GM21737 (cell line): Measurements from ENCODE around the gene NEK4.
A peak's percentile ranks its signal among the peaks of the same experiment; 100 is the strongest.
"Not testable (repeated sequence)": the region's sequence is repeated elsewhere in the genome, so short reads cannot be mapped to it uniquely, and the experiment has no call there.

ENCODE experiments used
- ATAC-seq: cut with Tn5 transposase; IDR thresholded peaks from one replicate; pipeline ENCODE4 v1.9.1; 2021; ENCODE audit warnings: mild to moderate bottlenecking, moderate library complexity; ENCODE audit not compliant: unreplicated experiment

The NEK4 gene

GRCh38 chr3:52779837-52780585 is 9.3 kb upstream of the NEK4 start:
- ATAC-seq: no peak

- peak; percentile 64 for ATAC-seq
These were observed 8.5 kb upstream of the NEK4 start for GRCh38 chr3:52779011-52779836.

- no peak for ATAC-seq
These were observed 7.4 kb upstream of the NEK4 start for GRCh38 chr3:52777959-52778805.

DNA sequence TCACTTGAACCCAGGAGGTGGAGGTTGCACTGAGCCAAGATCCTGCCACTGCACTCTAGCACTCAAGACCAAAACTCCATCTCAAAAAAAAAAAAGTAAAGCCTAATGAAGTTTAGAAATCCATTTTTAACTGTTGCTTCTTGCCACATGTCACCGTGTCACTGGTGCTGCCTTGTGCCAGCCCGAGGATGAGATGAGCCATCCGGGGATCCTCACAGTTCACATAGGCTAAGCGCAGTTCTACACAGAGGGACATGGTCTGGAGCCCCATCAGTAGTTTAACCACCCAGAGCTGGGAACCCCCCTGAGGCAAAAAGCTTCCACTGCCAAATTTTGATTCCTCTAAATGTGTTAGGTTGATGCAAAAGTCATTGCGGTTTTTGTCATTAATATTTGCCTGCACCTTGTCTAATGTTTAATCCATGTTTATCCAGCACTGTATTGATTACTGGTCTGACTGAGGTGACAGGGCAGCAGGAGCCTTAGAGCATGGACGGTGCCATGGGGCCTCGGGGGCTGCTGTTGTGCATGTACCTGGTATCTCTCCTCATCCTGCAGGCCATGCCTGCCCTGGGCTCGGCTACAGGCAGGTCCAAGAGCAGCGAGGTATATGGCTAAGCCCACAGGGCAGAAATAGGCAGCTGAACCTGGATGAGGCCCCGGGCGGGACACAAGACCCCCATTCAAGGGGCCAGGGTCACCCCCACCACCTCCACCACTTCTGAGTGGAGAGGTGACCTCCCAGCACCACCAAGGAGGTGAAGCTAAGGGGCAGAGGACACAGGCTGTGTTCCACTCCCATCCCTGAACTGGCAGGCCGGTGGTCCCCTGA is 6.6 kb upstream of the NEK4 start, which contains the start of gene ITIH1:
TSS of gene ITIH1 (plus strand) at position 473 of the 832 bp plus-strand sequence. CDS start at position 490, 17 bp downstream.
- ATAC-seq: no peak

DNA sequence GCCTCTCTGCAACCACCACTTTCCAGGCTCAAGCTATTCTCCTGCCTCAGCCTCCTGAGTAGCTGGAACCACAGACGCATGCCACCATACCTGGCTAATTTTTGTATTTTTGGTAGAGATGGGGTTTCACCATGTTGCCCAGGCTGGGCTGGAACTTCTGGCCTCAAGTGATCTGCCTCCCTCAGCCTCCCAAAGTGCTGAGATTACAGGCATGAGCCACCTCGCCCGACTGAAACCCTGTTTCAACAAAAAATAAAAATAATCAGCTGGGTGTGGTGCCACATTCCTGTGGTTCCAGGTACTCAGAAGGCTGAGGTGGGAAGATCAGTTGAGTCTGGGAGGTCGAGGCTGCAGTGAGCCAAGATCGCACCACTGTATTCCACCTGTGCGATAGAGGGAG is 5.7 kb upstream of the NEK4 start:
- not testable (repeated sequence) for ATAC-seq

- no peak for ATAC-seq
These were observed 5.1 kb upstream of the NEK4 start for GRCh38 chr3:52775877-52776276.

DNA sequence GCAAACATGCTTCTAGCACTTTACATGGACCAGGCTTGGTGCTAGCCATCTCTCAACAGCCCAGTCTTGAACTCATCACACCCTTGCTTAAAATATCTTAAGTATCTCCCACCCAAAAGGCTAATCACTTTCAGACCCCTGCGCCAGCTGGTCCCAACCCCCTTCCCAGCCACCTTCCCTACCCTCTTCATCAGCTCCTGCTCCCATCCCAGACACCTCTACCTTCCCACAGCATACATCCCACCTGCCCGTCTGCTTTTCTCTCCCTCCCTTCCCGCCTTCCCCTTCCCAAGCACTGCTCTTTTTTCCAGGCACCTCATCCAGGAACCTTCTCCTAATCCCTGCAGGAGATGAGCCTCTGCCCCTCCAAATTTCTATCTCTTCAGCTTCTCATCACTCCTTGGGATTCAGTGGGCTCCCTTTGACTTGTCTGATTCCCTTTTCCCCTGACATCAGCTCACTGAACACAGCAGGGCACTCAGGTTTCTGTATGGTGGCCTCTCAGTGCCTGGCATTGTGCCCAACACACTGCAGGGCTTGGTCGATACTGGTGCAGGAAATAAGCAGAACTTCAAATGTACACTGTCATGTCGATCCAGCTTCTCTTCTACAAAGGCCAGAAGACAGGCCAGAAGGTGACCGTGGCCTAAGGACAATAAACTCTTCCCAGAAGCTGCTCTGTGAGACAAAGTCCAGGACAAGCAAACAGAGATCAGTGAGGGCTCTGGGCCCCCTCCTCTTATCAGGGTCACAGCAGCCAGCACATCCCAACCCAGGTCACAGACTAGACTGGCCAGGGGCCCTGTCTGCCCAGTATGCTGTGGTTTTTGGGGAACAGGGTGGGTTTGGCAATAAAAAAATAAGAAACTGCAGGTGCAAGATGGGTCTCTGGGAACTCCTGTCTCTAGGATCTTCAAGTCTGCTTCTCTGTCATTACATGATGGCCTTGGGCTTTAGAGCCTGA is 4.4 kb upstream of the NEK4 start:
- ATAC-seq: no peak

- ATAC-seq: no peak
These were observed 3.5 kb upstream of the NEK4 start for GRCh38 chr3:52774066-52774713.

DNA sequence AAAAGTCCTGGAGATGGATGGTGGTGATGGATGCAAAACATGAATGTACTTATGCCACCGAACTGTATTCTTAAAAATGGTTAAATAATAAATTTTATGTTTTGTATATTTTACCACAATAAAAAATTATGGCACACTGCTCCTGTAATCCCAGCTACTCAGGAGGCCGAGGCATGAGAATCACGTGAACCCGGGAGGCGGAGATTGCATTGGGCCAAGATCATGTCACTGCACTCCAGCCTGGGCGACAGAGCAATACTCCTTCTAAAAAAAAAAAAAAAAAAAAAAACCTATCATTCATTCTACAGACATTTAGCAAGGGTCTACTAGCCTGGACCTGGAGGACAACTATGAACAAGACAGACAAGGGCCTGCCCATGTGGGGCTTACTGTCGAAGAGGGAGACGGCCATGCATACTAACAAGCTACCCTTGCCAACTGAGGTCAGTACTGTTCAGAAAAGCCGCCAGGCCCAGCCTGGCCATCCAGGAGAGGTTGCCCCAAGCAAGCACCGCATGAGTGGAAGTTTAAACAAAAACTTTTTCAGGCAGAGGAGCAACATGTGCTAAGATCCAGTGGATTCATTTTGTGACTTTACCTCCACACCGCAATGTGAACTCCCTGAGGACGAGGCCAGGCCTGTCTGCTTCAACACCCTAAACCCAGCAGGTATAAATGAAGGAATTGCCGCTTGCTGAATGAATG is 2.8 kb upstream of the NEK4 start:
- no peak for ATAC-seq

GRCh38 chr3:52771702-52772101 is 962 bp upstream of the NEK4 start:
- ATAC-seq: no peak

DNA sequence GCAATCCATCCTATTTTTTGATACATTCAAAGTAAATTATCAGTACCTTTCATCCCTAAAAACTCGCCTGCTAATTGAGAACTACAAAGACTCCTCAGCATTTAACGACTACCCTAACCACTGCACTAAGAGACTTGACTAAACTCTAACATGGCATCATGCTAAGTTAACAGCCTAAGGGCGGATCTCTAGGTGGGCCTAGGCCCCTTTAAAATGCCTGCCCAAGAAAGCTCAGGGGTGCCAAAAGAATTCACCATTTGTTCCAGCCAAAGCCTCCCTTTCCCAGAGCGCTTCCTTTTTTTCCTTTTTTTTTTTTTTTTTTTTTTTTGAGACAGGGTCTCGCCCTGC is 568 bp upstream of the NEK4 start:
- peak; percentile 6 for ATAC-seq

DNA sequence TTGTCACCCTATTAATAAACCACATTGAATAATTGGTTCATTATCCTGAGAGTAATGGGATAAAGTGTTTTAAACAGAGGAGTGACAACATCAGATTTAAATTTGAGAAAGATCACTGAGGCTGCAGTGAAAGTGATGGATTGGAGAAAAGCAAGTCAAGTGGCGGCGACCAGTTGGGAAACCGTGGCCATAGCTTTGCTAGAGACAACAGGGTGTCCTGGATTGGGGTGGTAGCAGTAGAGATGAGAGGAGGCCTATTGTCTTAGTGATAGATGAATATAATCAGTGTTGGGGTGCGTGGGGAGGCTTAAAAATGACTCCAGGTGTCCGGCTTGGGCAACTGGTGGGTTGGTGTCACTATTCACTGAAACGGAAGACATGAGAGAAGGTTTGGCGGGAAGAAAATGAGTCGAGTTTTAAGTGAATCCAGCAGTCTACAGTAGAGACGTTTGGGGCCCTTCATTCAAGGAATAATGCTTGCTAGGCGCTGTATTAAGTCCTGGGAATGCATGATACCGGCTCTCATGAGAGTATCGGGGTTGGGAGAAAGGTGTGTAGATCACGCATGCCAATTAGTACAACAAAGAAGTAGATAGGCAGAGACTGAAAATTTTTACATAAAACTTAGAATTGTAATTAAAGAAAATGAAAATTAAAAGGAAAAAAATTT is 819 bp downstream of the NEK4 start:
- no peak for ATAC-seq

DNA sequence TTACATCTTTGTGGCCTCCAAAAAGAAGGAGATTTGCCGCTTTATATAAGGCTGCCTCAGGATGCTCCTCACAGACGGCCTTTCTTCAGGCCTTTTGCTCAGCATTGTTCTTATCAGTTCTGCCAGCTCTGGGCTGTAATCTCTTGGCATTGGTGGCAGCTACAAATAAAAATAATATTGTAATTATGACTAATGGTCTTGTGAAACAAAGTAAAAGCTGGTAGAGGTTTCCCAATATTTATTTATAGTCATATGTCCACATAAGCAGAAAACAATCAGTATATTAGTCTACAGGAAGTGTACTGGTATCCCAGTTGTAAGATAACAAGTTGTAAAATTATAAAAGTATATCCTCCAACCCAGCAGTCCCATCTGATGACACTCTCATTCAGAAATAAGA is 7.3 kb downstream of the NEK4 start:
- no peak for ATAC-seq

- ATAC-seq: no peak
These were observed 14.6 kb downstream of the NEK4 start for GRCh38 chr3:52756141-52756540.

DNA sequence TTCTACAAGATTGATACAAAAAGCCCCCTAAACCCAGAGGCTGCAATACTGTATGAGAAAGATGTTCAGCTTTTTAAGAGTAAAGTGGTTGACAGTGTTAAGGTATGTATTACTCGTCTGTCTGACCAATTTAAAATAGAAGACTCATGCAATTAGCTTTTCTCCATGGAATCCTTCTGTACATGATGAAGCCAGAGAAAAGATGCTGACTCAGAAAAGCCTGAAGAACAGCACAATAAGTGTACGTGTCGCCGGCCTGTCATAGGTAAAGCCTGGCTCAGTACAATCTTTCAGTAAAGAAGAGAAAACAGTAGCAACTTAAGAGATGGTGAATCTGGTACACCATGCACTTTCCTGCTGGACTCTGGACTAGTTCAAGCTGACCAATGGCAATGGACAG is 16.4 kb downstream of the NEK4 start:
- no peak for ATAC-seq

DNA sequence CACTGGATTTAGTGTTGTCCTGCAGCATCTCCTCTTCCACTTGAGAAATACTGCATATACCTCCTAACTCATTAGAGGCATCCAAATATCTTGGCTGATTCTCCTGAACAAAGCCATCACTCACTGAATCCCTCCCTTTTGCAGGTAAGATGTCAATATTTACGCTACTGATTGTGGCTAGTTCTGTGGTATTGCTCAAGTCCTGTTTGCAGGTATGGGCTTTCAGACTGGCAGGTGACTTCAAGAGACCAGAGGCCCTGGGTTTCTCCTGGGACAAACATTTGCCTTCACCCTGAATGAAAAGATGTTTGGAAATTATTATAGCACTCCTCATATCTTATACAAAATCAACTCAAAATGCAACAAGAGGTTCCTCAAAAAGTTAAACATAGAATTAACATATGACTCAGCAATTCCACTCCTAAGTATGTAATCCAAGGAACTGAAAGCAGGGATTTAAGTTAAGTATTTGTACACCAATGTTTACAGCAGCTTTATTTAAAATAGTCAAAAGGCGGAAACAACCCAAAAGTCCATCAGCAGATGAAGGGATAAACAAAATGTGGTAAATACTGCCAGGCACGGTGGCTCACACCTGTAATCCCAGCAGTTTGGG is 18.6 kb downstream of the NEK4 start:
- no peak for ATAC-seq

- ATAC-seq: no peak
These were observed 27.0 kb downstream of the NEK4 start for GRCh38 chr3:52743721-52744120.
